ENCODE data around the gene NPC2. TPM values are rescaled to one million over a fixed set of nuclear protein-coding genes. Genes with fewer than 3 reads are reported as not detected.

Gene NPC2
- total and polyA plus RNA-seq, 2 of the 4 experiments (the other 2 are of a cell fraction): 210 to 273 TPM

DNA sequence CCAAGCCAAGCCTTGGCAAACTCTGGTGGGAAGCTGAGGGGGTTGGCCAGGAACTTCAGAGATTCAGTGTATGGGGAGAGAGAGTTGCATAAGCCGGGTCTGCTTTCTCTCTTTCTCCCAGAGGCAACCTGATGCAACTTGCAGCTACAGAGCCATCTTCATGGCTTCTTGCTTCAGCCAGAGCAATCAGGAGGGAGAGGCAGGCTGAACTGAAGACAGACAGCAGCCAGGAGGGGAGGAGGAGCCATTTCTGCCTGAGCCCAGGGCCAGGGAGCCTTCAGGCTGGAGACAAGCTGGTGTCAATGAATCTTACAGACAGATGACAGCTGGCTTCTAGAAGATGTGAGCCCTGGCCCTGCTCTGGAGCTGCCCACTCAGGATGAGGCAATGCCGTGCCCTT is 18.7 kb downstream of the NPC2 start:
- in situ Hi-C loops (cut with MboI; ENCODE audit: low sequenced_read_pairs): loop anchor here (5.0 kb wide), 1 partner anchor 112 kb away; no protein-coding TSS in a partner anchor
- Histone ChIP-seq H3K23ac (ENCODE audit: low read depth, low read length) (no peak overlapping the region), H2AK5ac (ENCODE audit: low read depth, low read length) (no peak overlapping the region), H2BK15ac (ENCODE audit: low read depth, low read length) (no peak overlapping the region), H3K36me3 (ENCODE audit: control insufficient read depth, insufficient read depth, low read length) (no peaks in the 10 kb centered on the region; the same call in 1 of the 2 replicates), H4K91ac (ENCODE audit: insufficient read depth, low read depth, low read length) (no peak overlapping the region), H3K27ac (ENCODE audit: insufficient read depth, low read length) (no peak overlapping the region), H3K27me3 (ENCODE audit: control insufficient read depth, insufficient read depth, low read length) (no peaks in the 10 kb centered on the region), H2BK20ac (ENCODE audit: low read depth, low read length) (no peak overlapping the region), H3K14ac (replicated peaks; ENCODE audit: low read depth, low read length) (no peak overlapping the region), H3K4me2 (ENCODE audit: low read depth, low read length) (no peak overlapping the region), H3K56ac (ENCODE audit: extremely low read depth, insufficient read depth, low read length) (no peak overlapping the region), H2AK9ac (replicated peaks; ENCODE audit: low read depth, low read length, poor library complexity) (no peak overlapping the region), H3K9ac (ENCODE audit: low read depth, low read length) (no peak overlapping the region), H2AFZ (replicated peaks; ENCODE audit: low read length, poor library complexity) (no peak overlapping the region), H2BK120ac (ENCODE audit: low read depth, low read length) (no peak overlapping the region), H4K8ac (ENCODE audit: low read depth in 2 of 2, low read length in 2 of 2) (no peak overlapping the region), H2BK5ac (ENCODE audit: low read depth, low read length, poor library complexity, severe bottlenecking) (no peak overlapping the region), H3K18ac (ENCODE audit: low read depth, low read length) (no peak overlapping the region), H4K5ac (ENCODE audit: low read depth, low read length) (no peak overlapping the region), H3K4ac (ENCODE audit: low read depth, low read length) (no peak overlapping the region), H3K4me1 (ENCODE audit: control insufficient read depth, insufficient read depth, low read length) (peaks cover 7% of the 10 kb centered on the region), H3K9me1 (ENCODE audit: insufficient read depth, low read length) (peaks cover 10% of the 10 kb centered on the region; the same call in 1 of the 2 replicates), H4K20me1 (ENCODE audit: insufficient read depth, low read length) (no peaks in the 10 kb centered on the region), H3K4me3 (ENCODE audit: insufficient read depth, low read depth, low read length) (no peak overlapping the region), H3K9me3 (ENCODE audit: control insufficient read depth, insufficient read depth, low read length) (no peaks in the 10 kb centered on the region), H3K79me1 (ENCODE audit: low read depth in 1 of 2, low read length in 2 of 2) (no peaks in the 10 kb centered on the region)
- intact Hi-C loops (cut with micrococcal nuclease): loop anchor here (10.0 kb wide), 1 partner anchor 360 kb away; no protein-coding TSS in a partner anchor
- dilution Hi-C loops (cut with HindIII; ENCODE audit: low sequenced_read_pairs, unreplicated experiment): no loop called here
- ChIA-PET POLR2A (ENCODE audit: unreplicated experiment) (no interaction called here), CTCF (no interaction called here)
- no CpG with 5 or more reads among the region's 2 CpGs for WGBS, 2 experiments (ENCODE audit: extremely low coverage in 2 of 2, insufficient read length in 1 of 2)
- TF ChIP-seq BHLHE40 (IDR thresholded peaks at IDR 0.05; ENCODE audit: low read depth, low read length) (no peak), NFE2L2 (IDR thresholded peaks at IDR 0.05; ENCODE audit: low read depth, low read length) (no peak), RAD21 (IDR thresholded peaks at IDR 0.05; ENCODE audit: low read length) (no peak), MAZ (IDR thresholded peaks at IDR 0.05; ENCODE audit: borderline replicate concordance, low read depth, low read length) (no peak), CHD1 (IDR thresholded peaks at IDR 0.05; ENCODE audit: low read depth, low read length) (no peak), MXI1 (IDR thresholded peaks at IDR 0.05; ENCODE audit: borderline replicate concordance, low read depth, low read length) (no peak), SMC3 (IDR thresholded peaks at IDR 0.05; ENCODE audit: low read depth, low read length) (no peak), CEBPB (IDR thresholded peaks at IDR 0.05; ENCODE audit: low read depth, low read length) (no peak), FOS (IDR thresholded peaks at IDR 0.05; ENCODE audit: low read depth, low read length) (no peak), POLR2A (IDR thresholded peaks at IDR 0.05; ENCODE audit: low read depth, low read length) (no peak), RFX5 (IDR thresholded peaks at IDR 0.05; ENCODE audit: low read depth, low read length) (no peak), RCOR1 (IDR thresholded peaks at IDR 0.05; ENCODE audit: insufficient replicate concordance, low read length) (no peak), MAFK (IDR thresholded peaks at IDR 0.05; ENCODE audit: low read depth, low read length) (no peak)
- TF ChIP-seq, protein P1, sequence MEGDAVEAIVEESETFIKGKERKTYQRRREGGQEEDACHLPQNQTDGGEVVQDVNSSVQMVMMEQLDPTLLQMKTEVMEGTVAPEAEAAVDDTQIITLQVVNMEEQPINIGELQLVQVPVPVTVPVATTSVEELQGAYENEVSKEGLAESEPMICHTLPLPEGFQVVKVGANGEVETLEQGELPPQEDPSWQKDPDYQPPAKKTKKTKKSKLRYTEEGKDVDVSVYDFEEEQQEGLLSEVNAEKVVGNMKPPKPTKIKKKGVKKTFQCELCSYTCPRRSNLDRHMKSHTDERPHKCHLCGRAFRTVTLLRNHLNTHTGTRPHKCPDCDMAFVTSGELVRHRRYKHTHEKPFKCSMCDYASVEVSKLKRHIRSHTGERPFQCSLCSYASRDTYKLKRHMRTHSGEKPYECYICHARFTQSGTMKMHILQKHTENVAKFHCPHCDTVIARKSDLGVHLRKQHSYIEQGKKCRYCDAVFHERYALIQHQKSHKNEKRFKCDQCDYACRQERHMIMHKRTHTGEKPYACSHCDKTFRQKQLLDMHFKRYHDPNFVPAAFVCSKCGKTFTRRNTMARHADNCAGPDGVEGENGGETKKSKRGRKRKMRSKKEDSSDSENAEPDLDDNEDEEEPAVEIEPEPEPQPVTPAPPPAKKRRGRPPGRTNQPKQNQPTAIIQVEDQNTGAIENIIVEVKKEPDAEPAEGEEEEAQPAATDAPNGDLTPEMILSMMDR (conservative IDR thresholded peaks at IDR 0.05; ENCODE audit: low read depth, low read length): no peak
- TF ChIP-seq, protein P2, sequence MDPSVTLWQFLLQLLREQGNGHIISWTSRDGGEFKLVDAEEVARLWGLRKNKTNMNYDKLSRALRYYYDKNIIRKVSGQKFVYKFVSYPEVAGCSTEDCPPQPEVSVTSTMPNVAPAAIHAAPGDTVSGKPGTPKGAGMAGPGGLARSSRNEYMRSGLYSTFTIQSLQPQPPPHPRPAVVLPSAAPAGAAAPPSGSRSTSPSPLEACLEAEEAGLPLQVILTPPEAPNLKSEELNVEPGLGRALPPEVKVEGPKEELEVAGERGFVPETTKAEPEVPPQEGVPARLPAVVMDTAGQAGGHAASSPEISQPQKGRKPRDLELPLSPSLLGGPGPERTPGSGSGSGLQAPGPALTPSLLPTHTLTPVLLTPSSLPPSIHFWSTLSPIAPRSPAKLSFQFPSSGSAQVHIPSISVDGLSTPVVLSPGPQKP (IDR thresholded peaks at IDR 0.05; ENCODE audit: borderline replicate concordance, low read depth, low read length): no peak
- TF ChIP-seq, protein P3, sequence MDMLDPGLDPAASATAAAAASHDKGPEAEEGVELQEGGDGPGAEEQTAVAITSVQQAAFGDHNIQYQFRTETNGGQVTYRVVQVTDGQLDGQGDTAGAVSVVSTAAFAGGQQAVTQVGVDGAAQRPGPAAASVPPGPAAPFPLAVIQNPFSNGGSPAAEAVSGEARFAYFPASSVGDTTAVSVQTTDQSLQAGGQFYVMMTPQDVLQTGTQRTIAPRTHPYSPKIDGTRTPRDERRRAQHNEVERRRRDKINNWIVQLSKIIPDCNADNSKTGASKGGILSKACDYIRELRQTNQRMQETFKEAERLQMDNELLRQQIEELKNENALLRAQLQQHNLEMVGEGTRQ (IDR thresholded peaks at IDR 0.05; ENCODE audit: low read depth, low read length): no peak
- DNase-seq (no peak), ATAC-seq (ENCODE audit: low read depth) (no peak)
- no TSS peak for BruUV-seq (replicated peaks)
